Superior temporal gyrus (tissue), 1 donor: ENCODE measurements around the gene TVP23B.
"Not testable (repeated sequence)": the region's sequence is repeated elsewhere in the genome, so short reads cannot be mapped to it uniquely, and the experiment has no call there.

Source experiments
- DNase-seq: peaks from one replicate; pipeline ENCODE4 v3.0.0-alpha.2; 2016; ENCODE audit errors: extremely low spot score

The TVP23B gene

DNA sequence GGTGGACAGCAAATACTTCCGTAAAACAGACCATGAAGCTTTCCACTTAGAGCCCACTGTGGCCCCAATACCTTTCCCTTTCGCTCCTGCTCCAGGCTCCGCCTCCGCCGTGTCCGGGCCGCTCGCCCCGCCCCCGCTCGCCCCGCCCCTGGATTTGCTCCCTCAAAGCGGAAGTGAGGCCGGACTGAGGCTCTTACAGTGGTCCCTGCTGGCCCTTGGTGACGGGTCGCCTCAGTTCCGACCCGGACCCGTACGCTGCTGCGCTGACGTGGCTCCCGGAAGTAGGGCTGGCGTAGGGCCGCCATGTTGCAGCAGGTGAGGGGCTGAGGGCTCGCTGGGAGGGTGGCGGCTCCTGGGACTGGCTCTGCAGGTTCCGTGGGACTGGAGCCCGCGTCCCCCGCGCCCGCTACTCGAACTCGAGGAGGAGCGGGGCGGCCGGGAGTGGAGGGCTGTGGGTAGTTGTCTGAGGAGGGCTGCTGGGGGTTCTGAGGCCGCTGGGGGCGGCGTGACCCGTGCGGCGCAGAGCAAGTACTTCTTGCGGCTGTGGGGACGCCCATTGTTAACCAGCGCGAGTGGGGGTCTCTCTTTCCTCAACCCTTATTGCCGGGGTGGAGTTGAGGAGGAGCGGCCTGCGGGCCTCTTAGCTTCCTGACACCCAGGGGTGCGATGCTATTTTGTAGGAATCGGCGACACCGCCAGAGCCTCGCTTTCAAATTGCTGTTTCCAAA is at the start of gene TVP23B:
Gene TVP23B, plus strand, starts transcription at position 193 of the 728 bp plus-strand sequence. Its CDS starts 111 bp downstream, at position 304.
- DNase-seq = peak; percentile 93

DNA sequence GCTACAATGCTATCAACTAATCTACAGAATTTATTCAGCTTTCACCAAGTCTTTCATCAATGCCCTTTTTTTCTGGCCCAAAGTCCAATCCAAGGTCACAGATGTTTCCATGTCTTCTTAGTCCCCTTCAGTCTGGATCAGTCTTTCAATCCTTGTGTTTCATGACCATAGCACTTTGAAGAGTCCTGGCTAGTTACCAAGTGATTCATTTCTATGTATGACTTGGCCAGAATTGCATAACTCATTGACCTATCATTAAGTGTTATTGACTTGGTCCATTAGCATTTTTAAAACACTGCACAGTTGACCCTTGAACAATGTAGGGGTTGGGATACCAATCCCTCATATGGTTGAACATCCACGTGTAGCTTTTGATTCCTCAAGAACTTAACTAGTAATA is 48.5 kb upstream of the TVP23B start:
- DNase-seq = not testable (repeated sequence)

DNA sequence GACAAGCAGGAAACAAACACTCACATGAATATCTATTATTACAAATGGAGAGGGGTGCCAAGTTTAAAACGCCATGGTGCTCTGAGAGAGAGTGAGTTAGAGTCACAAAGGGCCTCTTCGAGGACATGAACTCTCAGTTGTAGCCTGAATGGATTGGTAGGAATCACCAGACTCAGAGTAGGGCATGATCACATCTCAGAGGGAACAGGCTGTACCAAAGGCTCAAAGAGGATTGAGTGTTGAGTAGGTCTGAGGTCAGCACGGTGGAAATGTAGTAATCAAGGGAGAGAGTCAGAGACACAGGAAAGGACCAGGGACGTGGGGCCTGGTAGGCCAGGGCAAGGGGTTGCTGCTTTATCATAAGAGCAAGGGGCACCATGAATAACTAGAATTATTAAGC is 47.6 kb upstream of the TVP23B start:
- not testable (repeated sequence) for DNase-seq

DNA sequence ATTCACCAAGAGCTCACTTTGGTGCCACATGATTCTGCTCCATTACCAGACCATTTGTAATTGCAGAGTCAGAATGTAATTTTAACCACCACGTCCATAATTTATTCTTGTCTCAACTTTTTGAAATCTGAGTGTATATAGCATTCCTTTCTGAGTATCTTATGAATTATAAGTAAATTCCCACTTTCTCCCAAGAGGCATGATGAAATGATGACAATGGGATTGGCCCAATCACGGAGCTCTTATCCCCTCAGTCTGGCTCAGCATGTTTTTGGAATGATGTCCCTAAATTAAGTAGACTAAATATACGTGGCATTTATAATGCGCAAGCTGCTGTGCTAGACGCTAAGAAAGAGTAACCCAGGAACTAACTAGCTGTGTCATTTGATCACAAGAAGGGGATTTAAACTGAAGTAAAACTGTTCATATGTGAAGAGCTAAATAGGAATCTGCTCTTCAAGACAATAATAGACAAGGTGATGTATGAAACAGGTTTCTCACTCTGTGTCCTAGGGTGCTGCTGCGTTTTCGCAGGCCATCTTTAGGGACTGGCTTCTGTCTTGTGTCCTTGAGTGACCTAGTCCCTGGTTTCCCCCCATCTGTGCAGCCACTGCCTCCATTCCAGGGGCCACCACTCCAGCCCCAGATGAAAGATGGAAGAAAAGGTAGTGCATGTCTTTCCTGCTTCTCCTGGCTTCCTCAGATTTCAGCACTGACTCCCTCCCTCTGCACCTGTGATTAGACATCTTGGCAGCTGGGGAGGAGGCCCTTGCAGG is 41.2 kb upstream of the TVP23B start:
- DNase-seq = not testable (repeated sequence)

DNA sequence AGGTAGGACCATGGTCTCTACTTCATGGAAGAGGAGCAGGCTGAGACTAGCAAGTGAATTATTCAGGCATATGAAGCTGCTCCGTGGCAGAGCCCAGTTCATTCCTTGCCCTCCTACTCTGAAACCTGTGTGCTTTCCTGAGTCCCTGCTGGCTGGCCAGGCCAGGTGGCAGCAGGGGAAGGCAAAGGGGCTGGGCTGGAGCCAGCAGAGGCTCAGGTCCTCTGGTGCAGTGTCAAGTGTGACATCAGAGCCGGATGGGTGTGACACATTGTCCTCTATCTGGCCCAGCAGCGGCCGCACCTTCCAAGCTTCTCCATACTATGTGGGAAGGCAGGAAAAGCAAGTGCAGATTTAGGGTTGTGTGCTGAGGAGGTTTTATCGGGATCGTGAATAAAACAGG is 39.8 kb upstream of the TVP23B start:
- DNase-seq = not testable (repeated sequence)

DNA sequence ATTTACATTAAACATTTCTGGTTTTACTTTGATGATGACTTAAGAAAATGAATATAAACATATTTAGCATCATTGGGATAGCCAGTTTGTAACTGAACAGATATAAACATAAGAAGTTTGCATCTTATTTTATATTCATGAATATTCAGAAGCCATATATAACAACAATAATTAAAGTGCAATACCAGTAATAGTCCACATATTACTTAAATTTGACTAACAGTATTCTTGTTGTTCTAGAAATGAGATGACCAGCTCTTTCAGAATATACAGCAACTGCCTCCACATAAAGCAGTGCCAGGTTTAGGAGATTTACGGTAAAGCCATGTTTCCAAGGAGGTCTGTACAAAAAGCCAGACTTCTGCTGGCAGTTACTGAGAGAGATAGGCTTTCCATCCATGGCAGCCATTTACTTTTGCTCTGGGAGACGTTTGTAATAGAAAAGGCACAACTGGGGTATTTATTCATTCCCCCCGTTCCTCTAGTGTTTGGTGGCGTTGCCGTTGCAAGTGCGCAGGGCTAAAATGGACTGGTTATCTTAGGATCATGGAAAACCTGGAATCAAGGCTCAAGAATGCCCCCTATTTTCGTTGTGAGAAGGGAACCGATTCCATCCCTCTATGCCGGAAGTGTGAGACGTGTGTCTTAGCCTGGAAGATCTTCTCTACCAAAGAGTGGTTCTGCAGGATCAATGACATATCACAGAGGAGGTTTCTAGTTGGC is 37.1 kb upstream of the TVP23B start, which contains the start of gene FBXW10:
Gene FBXW10, plus strand, starts transcription at position 356 of the 723 bp plus-strand sequence. Its CDS starts 191 bp downstream, at position 547.
- DNase-seq = peak; percentile 13

DNA sequence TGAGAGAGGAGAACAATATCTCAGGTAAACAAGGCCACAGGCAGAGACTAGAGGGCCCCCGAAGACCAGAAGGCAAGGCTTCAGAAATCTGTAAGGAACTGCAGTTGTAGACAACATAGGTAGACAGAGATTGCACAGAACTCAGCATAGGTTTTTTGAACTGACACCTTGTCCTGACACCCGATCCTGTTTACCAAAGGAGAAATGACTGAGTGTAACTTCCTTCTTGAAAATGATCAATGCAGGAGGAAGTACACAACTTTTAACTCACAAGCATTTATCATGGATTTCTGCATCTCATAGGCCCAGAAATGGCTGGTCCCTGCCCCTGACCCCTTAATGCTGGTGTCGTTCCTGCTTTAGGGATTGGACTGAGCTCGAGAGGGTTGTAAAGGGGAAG is 36.3 kb upstream of the TVP23B start:
- DNase-seq = not testable (repeated sequence)

DNA sequence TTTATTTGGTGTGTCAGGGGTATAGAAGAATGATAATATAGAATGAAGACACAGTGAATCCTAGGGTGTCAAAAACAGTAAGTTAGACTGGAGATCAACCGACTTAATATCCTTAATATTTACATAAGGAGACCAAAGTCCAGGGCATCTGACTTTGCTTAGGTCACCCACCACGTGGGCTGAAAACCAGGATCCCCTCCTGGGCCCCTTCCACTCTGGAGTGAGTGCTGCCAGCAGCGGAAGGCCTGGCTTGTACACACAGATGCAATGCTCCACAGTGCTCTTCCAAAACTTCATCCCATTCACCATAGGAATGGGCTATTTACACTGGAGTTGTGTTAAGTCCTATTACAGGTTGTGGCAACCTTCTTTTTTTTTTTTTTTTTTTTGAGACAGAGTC is 34.4 kb upstream of the TVP23B start:
- not testable (repeated sequence) for DNase-seq

DNA sequence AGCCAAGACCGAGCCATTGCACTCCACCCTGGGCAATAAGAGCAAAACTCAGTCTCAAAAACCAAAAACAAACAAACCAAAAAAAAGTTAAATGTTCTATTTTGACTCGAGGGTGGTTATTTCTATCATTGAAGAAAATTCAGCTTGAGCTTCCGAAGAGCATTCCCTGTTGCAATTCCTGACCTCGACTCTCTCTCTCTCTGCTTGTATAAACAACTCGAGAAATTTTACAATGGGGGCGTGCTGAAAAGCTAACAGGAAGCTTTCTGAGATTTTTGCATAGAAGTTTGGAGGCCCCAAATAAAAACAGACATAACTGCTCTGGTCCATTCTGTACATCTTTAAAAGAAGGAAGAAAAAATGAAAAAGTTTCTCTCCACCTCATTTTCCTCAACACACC is 33.5 kb upstream of the TVP23B start:
- not testable (repeated sequence) for DNase-seq

DNA sequence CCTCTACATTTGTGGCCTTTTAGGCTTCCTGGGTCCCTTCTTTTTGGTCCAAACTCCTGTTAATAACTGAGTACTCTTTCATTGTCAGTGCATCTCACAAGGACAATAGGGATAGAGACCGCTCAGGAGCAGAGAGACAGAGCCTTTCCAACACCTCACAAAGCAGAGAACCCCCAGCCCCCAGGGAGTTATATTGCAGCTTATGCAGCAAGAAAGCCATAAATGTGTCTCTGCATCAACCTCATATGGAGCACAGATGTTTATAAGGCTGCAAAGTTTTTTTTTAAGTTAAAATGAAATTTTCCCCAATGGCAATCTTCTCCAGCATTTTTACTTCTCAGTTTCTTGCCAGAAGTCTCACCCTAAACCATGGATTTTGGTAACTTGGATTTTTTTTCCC is 30.7 kb upstream of the TVP23B start:
- not testable (repeated sequence) for DNase-seq

DNA sequence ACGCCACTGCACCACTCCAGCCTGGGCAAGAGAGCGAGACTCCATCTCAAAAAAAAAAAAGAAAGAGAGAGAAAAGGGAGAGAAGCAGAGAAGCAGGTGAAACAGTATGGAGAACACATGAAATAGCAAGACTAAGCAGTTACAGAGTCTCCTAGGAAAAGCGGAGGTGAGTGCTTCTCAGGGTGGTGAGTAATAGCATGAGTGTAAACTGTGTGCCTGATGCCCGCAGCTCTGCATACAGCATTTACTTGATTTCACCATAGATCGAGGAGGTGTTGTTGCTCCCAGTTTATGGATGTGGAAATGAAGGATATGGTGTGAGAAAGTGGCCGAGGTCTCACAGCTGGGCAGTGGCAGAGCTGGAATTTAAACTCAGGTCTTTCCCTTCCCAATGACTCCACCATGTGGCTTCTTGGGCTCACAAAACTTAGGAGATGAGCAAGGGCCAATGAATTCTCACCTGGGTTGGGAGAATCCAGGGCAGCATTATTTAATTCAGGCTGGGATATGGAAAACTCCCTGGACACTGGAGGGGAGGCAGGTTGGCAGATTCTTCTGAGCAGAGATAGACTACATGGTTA is 27.1 kb upstream of the TVP23B start:
- not testable (repeated sequence) for DNase-seq

DNA sequence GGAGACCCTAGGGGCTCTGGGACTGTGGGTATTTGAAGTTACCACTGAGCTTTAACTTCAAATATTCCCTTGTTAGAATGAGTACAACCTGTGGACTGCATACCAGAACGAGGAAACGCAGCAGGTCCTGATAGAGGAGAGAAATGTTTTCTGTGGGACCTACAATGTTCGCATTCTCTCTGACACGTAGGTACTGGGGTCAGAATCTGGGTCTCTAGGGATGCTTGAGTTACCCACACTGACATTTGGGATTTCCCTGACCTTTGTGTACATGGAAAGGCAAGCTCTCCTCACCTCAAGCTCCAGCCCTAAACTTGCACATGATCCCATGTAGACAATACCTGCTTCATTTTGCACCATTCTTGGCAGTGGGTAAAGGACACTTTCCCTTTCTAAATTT is 25.0 kb upstream of the TVP23B start:
- DNase-seq = not testable (repeated sequence)

DNA sequence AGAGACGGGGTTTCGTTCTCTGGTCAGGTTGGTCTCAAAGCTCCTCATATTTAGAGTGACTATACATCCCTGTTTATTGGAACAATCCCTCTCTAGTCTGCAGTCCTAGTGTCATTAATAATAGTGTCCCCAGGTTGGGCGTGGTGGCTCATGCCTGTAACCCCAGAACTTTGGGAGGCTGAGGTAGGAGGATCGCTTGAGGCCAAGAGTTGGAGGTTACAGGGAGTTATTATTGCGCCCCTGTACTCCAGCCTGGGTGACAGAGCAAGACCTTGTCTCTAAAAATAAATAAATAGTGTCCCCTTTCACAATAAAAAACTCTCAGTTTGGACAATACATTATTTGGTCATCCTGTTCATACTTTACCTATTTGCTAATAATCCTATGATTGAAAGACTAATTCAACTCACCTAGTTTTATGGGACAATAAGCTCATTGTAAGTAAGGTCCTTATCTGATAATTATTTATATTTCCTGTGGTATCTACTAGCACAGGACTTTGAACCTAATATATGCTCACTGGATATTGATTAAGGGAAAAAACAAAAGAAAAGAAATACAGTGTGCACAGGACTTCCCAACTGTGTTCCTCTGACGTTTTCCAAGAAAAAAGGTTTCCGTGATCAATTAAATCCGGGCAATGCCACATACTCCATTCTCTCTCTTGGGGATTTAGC is 23.5 kb upstream of the TVP23B start:
- not testable (repeated sequence) for DNase-seq

DNA sequence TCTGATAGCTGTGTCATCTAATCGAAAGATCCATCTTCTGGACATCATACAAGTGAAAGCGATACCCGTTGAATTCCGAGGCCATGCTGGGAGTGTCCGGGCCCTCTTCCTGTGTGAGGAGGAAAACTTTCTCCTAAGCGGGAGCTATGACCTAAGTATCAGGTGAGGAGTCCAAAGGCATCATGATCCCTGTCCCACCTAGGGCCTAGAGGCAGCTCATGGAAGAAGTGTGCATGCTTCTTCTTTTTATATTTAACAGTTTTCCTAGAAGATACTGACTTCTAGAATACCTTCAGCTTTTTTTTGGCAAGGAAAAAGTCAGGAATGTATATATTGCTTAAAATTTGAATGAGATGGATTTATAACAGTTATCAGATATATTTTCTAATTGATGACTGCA is 22.6 kb upstream of the TVP23B start:
- not testable (repeated sequence) for DNase-seq

DNA sequence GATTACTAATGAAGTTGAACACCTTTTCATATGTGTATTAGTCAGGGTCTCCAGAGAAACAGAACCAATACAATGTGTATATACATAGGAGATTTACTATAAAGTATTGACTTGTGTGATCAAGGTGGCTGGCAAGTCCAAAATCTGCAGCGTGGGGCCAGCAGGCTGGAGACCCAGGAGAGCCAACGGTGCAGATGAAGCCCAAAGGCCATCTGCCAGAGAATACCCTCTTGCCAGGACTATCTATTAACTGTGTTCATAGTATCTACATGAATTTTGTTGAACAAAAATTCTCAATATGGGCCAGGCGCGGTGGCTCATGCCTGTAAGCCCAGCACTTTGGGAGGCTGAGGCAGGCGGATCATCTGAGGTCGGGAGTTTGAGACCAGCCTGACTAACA is 20.8 kb upstream of the TVP23B start:
- not testable (repeated sequence) for DNase-seq

DNA sequence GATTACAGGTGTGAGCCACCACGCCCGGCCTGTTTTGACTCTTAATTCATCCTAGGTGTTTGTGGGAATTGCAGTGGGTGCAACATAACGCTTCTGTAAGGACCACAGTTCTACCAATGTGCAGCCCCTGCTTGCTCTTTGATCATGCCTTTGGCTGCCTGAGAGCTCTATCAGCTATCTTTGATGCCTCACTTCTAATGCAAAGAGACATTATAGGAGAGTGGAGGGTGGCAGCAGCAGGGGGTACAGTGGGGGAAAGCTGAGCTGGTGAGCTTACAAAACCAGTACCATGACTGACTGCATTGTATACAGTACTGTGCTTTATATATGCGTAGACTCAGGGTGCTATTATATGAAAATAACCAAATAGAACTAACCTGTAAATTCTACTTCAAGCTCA is 10.4 kb upstream of the TVP23B start:
- DNase-seq = not testable (repeated sequence)

DNA sequence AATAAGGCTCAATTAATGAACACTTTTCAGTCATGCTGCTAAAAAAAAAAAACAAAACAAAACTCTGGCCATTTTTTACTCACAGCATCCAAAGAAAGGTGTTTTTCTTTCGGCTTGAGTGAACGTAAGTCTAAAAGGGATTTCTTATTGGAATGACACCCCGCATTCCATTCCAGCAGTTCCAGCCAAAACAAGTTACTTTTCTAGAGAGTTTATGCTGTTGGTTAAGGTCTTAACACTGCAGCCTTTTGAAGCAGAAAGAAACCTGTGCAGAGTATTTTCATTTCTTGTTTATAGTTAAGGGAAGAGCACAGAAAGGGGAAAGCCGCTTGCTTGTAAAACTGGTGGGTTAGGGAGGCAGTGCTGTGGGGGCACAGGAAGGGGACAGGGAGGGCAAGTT is 9.9 kb upstream of the TVP23B start:
- not testable (repeated sequence) for DNase-seq

DNA sequence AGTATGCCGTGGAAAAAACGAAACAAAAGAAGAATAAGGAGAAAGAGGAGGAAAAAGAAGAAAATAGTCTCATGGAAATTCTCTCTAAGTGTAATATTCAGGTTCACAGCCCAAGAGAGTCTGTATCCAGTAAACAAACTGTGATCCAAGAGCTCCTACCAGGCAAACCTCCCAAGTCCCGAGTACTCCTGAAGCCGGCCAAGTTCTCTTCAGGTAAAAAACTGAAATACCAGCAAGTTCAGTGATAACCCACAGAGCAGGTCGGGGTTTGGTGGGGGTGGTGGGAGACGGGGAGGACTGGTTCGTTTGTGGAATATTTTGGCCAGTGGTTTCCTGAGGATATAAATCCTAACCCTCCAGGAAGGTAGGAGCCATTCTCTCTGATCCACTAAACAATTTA is 8.5 kb upstream of the TVP23B start:
- DNase-seq = no peak

DNA sequence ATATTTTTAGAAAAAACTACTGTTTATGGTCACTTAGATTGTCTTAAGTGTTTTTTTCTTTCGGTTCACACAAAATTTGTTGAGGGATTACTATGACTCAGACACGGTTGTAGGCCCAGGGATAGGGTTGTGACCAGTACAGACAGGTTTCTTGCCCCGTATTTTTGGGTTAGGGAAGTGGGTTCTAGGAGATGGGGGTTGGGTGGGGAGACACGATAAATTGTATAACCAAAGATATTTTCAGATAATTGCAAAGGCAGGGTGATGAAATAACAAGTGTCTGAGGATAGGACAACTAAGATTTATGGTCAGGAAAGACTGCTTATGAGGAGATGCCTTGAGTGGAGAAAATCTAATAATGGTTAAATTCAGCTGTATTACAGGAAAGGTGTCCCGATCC is 822 bp downstream of the TVP23B start:
- not testable (repeated sequence) for DNase-seq

DNA sequence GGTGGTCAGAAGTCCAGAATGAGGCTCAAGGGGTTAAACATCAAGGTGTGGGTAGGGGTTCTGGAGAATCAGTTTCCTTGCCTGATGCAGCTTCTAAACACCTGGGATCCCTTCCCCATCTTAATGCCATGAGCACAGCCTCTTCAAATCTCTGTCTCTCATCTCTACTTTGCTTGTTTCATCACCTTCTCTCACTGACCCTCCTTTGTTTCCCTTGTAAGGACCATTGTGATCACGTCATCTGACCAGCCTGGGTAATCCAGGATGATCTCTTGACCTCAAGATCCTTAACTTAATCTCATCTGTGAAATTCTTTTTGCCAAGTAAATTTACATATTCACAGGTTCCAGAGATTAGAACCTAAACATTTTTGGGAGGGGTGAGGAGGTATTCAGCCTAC is 5.0 kb downstream of the TVP23B start:
- DNase-seq = not testable (repeated sequence)

DNA sequence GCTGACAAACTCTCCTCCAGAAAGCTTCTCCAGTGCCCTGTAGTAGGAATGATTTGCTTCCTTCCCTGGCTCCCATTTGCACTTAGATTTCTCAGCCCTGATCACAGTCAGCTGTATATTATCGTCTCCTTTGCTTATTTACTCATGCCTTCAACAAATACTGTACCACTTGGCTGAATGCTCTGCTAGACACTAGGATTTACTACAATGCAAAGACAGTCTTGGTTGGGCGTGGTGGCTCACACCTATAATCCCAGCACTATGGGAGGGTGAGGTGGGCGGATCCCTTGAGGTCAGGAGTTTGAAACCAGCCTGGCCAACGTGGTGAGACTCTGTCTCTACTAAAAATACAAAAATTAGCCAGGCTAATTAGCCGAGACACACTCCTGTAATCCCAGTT is 5.9 kb downstream of the TVP23B start:
- DNase-seq = not testable (repeated sequence)
